GM19239 (cell line): ENCODE measurements around the gene CDY2A.
"Not testable (repeated sequence)": the region's sequence is repeated elsewhere in the genome, so short reads cannot be mapped to it uniquely, and the experiment has no call there.

Experiments
- DNase-seq: peaks from one replicate; pipeline ENCODE4 v3.0.0; 2011; ENCODE audit warnings: low spot score; ENCODE audit not compliant: insufficient read length
- FAIRE-seq: peaks from 2 replicates; lab custom pipeline; 2011; peaks lifted over from hg19 to GRCh38; lab: Jason Lieb, UNC

The CDY2A gene

GRCh38 chrY:18025487-18025886 lies at the start of gene CDY2A:
Gene CDY2A (plus strand): TSS chrY:18025787. CDS start chrY:18026115, 328 bp downstream.
- not testable (repeated sequence) for DNase-seq, FAIRE-seq

- not testable (repeated sequence) for FAIRE-seq, DNase-seq
Measured at GRCh38 chrY:17997586-17997985, 28.0 kb upstream of the CDY2A start.

- DNase-seq, FAIRE-seq: not testable (repeated sequence)
Measured at GRCh38 chrY:17998266-17998665, 27.3 kb upstream of the CDY2A start.

- not testable (repeated sequence) for DNase-seq, FAIRE-seq
Measured at GRCh38 chrY:18023897-18024296, 1.7 kb upstream of the CDY2A start.

GRCh38 chrY:18028845-18029244 lies 3.3 kb downstream of the CDY2A start:
- FAIRE-seq, DNase-seq: not testable (repeated sequence)

GRCh38 chrY:18030178-18030577 lies 4.6 kb downstream of the CDY2A start:
- FAIRE-seq, DNase-seq: not testable (repeated sequence)

GRCh38 chrY:18034100-18034814 lies 8.7 kb downstream of the CDY2A start:
- not testable (repeated sequence) for FAIRE-seq, DNase-seq

- not testable (repeated sequence) for FAIRE-seq, DNase-seq
Measured at GRCh38 chrY:18034864-18035263, 9.3 kb downstream of the CDY2A start.

GRCh38 chrY:18044990-18045389 lies 19.4 kb downstream of the CDY2A start:
- FAIRE-seq, DNase-seq: not testable (repeated sequence)

GRCh38 chrY:18048149-18049040 lies 22.8 kb downstream of the CDY2A start:
- not testable (repeated sequence) for FAIRE-seq, DNase-seq

- FAIRE-seq, DNase-seq: not testable (repeated sequence)
Measured at GRCh38 chrY:18049061-18049460, 23.5 kb downstream of the CDY2A start.

- FAIRE-seq, DNase-seq: not testable (repeated sequence)
Measured at GRCh38 chrY:18056473-18056872, 30.9 kb downstream of the CDY2A start.

GRCh38 chrY:18073464-18073863 lies 47.9 kb downstream of the CDY2A start:
- DNase-seq, FAIRE-seq: not testable (repeated sequence)
